ENCODE measurements around the gene SPNS3. TPM values are rescaled to one million over a fixed set of nuclear protein-coding genes. Genes with fewer than 3 reads are reported as not detected.

SPNS3 gene
- total and polyA plus RNA-seq, 8 donors: 0.08 to 0.96 (median 0.67) TPM

GRCh38 chr17:4488989-4489595 is 55.4 kb downstream of the SPNS3 start:
- Histone ChIP-seq H3K9me3 (no peaks in the 10 kb centered on the region), H3K36me3 (no peaks in the 10 kb centered on the region), H3K4me3 (no peak overlapping the region), H3K27ac (no peak overlapping the region), H3K27me3 (no peaks in the 10 kb centered on the region), H3K4me1 (peaks cover 0 to 3% (median 0%) of the 10 kb centered on the region in 3 donors)
- intact Hi-C loops (cut with DNase I): no loop called here
- TF ChIP-seq, protein P1, sequence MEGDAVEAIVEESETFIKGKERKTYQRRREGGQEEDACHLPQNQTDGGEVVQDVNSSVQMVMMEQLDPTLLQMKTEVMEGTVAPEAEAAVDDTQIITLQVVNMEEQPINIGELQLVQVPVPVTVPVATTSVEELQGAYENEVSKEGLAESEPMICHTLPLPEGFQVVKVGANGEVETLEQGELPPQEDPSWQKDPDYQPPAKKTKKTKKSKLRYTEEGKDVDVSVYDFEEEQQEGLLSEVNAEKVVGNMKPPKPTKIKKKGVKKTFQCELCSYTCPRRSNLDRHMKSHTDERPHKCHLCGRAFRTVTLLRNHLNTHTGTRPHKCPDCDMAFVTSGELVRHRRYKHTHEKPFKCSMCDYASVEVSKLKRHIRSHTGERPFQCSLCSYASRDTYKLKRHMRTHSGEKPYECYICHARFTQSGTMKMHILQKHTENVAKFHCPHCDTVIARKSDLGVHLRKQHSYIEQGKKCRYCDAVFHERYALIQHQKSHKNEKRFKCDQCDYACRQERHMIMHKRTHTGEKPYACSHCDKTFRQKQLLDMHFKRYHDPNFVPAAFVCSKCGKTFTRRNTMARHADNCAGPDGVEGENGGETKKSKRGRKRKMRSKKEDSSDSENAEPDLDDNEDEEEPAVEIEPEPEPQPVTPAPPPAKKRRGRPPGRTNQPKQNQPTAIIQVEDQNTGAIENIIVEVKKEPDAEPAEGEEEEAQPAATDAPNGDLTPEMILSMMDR (IDR thresholded peaks at IDR 0.05): no peak
- 85 to 92% methylated on average over 15 of the region's 15 CpGs for WGBS, 2 donors
- DNase-seq: no peak
- no peak for FAIRE-seq
- ATAC-seq: peak in 2 of 4 donors; percentile 6 to 11

DNA sequence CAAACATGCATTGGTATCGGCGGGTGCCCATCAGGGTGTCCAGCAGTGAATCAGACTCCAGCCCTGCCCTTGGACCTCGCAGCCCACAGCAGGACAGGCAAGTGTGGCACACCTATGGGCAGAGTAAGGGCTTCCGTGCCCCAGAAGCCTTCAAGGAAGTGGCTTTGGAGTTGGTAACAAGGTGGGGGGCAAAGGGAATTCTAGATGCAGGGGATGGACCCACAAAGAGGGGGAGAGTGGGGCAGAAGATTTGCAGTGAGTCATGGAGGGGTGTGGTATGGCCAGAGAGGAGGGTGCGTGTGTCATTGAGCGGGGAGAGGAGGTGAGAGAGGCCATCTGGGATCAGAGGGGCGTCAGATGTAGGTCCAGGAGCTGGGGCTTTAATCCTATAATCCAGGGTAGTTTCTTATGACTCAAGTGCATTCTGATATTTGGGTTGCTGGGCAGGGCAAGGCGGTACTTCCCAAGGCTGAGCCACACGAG is 56.4 kb downstream of the SPNS3 start:
- H3K9me3 ChIP-seq: no peaks in the 10 kb centered on the region
- FAIRE-seq: no peak
- no peak for ATAC-seq
- no peak overlapping the region for H3K27ac ChIP-seq
- intact Hi-C loops (cut with DNase I): no loop called here
- TF ChIP-seq, protein P1 (IDR thresholded peaks at IDR 0.05): no peak
- no peaks in the 10 kb centered on the region for H3K4me1 ChIP-seq
- WGBS, 2 donors: 81 to 89% methylated on average over 9 of the region's 9 CpGs
- no peak for DNase-seq
- no peaks in the 10 kb centered on the region for H3K27me3 ChIP-seq
- H3K36me3 ChIP-seq: no peaks in the 10 kb centered on the region
- H3K4me3 ChIP-seq: no peak overlapping the region

DNA sequence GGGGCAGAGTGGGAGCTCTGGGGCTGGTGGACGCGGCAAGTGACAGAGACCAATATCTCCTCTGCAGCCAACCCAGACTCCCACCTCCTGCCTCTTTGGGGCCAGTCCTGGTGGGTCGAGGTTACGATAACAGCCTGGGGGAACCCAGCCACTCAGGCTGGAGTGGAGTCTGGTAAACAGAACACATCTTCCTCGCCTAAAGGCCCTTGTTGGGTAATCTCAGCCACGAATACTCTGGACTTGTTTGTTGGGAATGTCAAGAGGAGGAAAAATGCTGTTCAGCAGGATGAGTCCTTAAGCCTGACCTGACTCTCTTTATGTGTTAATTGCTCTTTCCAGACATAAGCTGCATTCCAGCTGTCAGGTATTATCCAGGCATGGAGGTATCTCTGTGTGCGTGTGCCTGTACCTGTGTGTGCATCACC is 56.9 kb downstream of the SPNS3 start:
- no peak for FAIRE-seq
- H3K9me3 ChIP-seq: no peaks in the 10 kb centered on the region
- no peak for DNase-seq
- no peaks in the 10 kb centered on the region for H3K27me3 ChIP-seq
- intact Hi-C loops (cut with DNase I): no loop called here
- 87% methylated on average over 7 of the region's 7 CpGs for WGBS, 2 donors
- H3K36me3 ChIP-seq: no peaks in the 10 kb centered on the region
- H3K27ac ChIP-seq: no peak overlapping the region
- no peak overlapping the region for H3K4me3 ChIP-seq
- TF ChIP-seq, protein P1 (IDR thresholded peaks at IDR 0.05): no peak
- ATAC-seq: no peak
- no peaks in the 10 kb centered on the region for H3K4me1 ChIP-seq

GRCh38 chr17:4492721-4493561 is 59.2 kb downstream of the SPNS3 start:
- Histone ChIP-seq H3K9me3 (no peaks in the 10 kb centered on the region), H3K4me3 (no peak overlapping the region), H3K27ac (no peak overlapping the region), H3K27me3 (no peaks in the 10 kb centered on the region), H3K36me3 (no peaks in the 10 kb centered on the region), H3K4me1 (no peaks in the 10 kb centered on the region)
- TF ChIP-seq, protein P1 (IDR thresholded peaks at IDR 0.05): no peak
- WGBS, 2 donors: 58 to 63% methylated on average over 20 of the region's 20 CpGs
- ATAC-seq (peak in 3 of 4 donors; percentile 57 to 64 (median 58)), DNase-seq (peak in 1 of 6 donors; percentile 41), FAIRE-seq (no peak)
- intact Hi-C loops (cut with DNase I): no loop called here
